Measurements from ENCODE around the gene FOXRED1.

DNA sequence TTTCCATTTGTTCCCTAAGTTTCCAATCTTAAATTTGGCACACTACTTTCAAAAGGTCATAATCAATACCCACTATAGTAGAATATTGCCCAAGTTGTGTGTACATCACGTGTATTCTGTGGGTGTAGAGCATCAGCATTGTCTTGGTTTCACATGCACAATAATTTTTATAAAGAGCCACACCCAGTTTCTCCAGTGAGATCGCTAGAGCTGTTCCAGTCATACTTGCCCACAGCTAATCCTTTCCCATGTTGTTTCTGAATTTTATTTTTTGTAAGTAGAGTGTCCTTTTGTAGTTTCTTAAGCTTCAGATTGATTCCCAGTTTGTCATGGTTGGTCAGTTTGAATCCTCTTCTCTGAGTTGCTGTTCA, 43.7 kb upstream of the FOXRED1 start:
- TF ChIP-seq, protein P1, sequence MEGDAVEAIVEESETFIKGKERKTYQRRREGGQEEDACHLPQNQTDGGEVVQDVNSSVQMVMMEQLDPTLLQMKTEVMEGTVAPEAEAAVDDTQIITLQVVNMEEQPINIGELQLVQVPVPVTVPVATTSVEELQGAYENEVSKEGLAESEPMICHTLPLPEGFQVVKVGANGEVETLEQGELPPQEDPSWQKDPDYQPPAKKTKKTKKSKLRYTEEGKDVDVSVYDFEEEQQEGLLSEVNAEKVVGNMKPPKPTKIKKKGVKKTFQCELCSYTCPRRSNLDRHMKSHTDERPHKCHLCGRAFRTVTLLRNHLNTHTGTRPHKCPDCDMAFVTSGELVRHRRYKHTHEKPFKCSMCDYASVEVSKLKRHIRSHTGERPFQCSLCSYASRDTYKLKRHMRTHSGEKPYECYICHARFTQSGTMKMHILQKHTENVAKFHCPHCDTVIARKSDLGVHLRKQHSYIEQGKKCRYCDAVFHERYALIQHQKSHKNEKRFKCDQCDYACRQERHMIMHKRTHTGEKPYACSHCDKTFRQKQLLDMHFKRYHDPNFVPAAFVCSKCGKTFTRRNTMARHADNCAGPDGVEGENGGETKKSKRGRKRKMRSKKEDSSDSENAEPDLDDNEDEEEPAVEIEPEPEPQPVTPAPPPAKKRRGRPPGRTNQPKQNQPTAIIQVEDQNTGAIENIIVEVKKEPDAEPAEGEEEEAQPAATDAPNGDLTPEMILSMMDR (IDR thresholded peaks at IDR 0.05; ENCODE audit: low read length), result no peak
- no peak for TF ChIP-seq EZH2 (optimal IDR thresholded peaks at IDR 0.05; ENCODE audit: low read depth, low read length)
- no peak for TF ChIP-seq EZH2phosphoT487 (IDR thresholded peaks at IDR 0.05; ENCODE audit: low read length)

Data from MM.1S (cell line).